Nephron (organoid): ENCODE data around the gene ACOT6.
"Not testable (repeated sequence)": the region's sequence is repeated elsewhere in the genome, so short reads cannot be mapped to it uniquely, and the experiment has no call there.

Experiments
- H3K27ac Mint-ChIP-seq, 3 experiments: 2 replicates each; pipeline ENCODE4 v1.8.0; 2020; ENCODE audit warnings: mixed read lengths in 3 of 3, mild to moderate bottlenecking in 2 of 3, moderate library complexity in 1 of 3
- H3K27me3 Mint-ChIP-seq: 2 replicates; pipeline ENCODE4 v1.8.0; 2021; ENCODE audit warnings: low read depth, mild to moderate bottlenecking, moderate library complexity, mixed read lengths
- H3K36me3 Mint-ChIP-seq: 2 replicates; pipeline ENCODE4 v1.8.0; 2020; ENCODE audit warnings: low read depth, mixed read lengths
- H3K4me1 Mint-ChIP-seq: 2 replicates; pipeline ENCODE4 v1.8.0; 2020; ENCODE audit warnings: mixed read lengths
- H3K4me3 Mint-ChIP-seq, 3 experiments: 2 replicates each; pipeline ENCODE4 v1.8.0; 2020; ENCODE audit warnings: mild to moderate bottlenecking in 3 of 3, mixed read lengths in 3 of 3, moderate library complexity in 2 of 3
- H3K9me3 Mint-ChIP-seq: 2 replicates; pipeline ENCODE4 v1.8.0; 2020; ENCODE audit warnings: mixed read lengths
- CTCF ChIP-seq, 3 experiments: fragments of 200-600 bp; sonication (generic); IDR thresholded peaks; one replicate each; pipeline ENCODE4 v1.5.0; 2021; ENCODE audit warnings: antibody characterized with exemption in 3 of 3; ENCODE audit not compliant: unreplicated experiment in 3 of 3

Gene ACOT6

DNA sequence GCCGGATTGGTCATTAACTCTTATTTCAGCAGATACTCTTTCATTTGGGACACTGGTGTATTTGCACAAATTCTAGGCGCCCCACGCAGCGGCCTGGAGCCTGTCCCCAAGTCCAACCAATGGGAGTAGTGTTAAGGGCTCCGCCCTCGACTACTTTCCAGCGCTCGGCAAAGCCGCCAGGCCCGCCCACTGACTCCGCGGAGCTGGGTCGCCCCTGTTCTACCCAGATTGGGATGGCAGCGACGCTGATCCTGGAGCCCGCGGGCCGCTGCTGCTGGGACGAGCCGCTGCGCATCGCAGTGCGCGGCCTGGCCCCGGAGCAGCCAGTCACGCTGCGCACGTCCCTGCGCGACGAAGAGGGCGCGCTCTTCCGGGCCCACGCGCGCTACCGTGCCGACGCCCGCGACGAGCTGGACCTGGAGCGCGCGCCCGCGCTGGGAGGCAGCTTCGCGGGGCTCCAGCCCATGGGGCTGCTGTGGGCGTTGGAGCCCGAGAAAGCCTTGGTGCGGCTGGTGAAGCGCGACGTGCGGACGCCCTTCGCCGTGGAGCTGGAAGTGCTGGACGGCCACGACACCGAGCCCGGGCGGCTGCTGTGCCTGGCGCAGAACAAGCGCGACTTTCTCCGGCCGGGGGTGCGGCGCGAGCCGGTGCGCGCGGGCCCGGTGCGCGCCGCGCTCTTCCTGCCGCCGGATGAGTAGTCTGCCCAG lies at the start of gene ACOT6:
ACOT6 (plus strand) TSS at position 179 of the 707 bp plus-strand sequence; CDS start at position 234, 55 bp downstream.
- Mint-ChIP-seq H3K4me3 (peak within 1 kb of the TSS; percentile 90 to 92 (median 92)), H3K9me3 (peaks cover 4% of the 10 kb centered on the region), H3K27ac (peak within 1 kb of the TSS in 2 of 3 experiments; percentile 81 to 83), H3K36me3 (no peaks in the 10 kb centered on the region), H3K4me1 (no peaks in the 10 kb centered on the region), H3K27me3 (peaks cover 24% of the 10 kb centered on the region)
- no peak for TF ChIP-seq CTCF (IDR thresholded peaks at IDR 0.05; ENCODE audit: unreplicated experiment in 3 of 3)

- H3K27ac Mint-ChIP-seq: not testable (repeated sequence)
- Mint-ChIP-seq H3K9me3 (peaks cover 18% of the 10 kb centered on the region), H3K4me1 (peaks cover 21% of the 10 kb centered on the region)
Measured at GRCh38 chr14:73562696-73563095, 49.6 kb upstream of the ACOT6 start.

DNA sequence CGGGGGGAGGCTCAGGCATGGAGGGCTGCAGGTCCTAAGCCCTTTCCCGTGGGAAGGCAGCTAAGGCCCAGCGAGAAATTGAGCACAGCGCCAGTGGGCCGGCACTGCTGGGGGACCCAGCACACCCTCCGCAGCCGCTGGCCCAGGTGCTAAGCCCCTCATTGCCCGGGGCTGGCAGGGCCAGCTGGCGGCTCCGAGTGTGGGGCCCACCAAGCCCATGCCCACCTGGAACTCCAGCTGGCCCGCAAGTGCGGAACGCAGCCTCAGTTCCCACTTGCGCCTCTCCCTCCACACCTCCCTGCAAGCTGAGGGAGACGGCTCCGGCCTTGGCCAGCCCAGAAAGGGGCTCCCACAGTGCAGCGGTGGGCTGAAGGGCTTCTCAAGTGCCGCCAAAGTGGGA lies 45.9 kb upstream of the ACOT6 start:
- Mint-ChIP-seq H3K4me1 (peaks cover 38% of the 10 kb centered on the region), H3K36me3 (peaks cover 34% of the 10 kb centered on the region), H3K9me3 (peaks cover 18% of the 10 kb centered on the region)
- not testable (repeated sequence) for H3K27ac Mint-ChIP-seq, H3K27me3 Mint-ChIP-seq, H3K4me3 Mint-ChIP-seq

More at GRCh38 chr14:73562696-73563095, 49.6 kb upstream of the ACOT6 start:
- peaks cover 33% of the 10 kb centered on the region for H3K36me3 Mint-ChIP-seq
- H3K27me3 Mint-ChIP-seq, H3K4me3 Mint-ChIP-seq: not testable (repeated sequence)

GRCh38 chr14:73566935-73567334 lies 45.4 kb upstream of the ACOT6 start:
- H3K27me3 Mint-ChIP-seq: not testable (repeated sequence)
- Mint-ChIP-seq H3K27ac (peak overlapping the region in 1 of 3 experiments; percentile 100), H3K4me3 (peak overlapping the region in 1 of 3 experiments; percentile 52), H3K36me3 (peaks cover 29% of the 10 kb centered on the region), H3K4me1 (peaks cover 38% of the 10 kb centered on the region), H3K9me3 (peaks cover 13% of the 10 kb centered on the region)

DNA sequence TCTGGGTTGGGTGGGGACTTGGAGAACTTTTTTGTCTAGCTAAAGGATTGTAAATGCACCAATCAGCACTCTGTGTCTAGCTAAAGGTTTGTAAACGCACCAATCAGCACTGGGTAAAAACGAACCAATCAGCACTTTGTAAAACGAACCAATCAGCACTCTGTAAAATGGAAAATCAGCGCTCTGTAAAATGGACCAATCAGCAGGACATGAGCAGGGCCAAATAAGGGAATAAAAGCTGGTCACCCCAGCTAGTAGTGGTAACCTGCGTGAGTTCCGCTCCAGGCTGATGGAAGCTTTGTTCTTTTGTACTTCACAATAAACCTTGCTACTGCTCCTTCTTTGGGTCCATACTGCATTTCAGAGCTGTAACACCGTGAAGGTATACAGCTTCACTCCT lies 45.0 kb upstream of the ACOT6 start:
- Mint-ChIP-seq H3K4me1 (peaks cover 38% of the 10 kb centered on the region), H3K9me3 (peaks cover 9% of the 10 kb centered on the region), H3K4me3 (peak overlapping the region; percentile 95 to 99 (median 97)), H3K27me3 (no peaks in the 10 kb centered on the region), H3K27ac (peak overlapping the region; percentile 99 to 100 (median 100)), H3K36me3 (peaks cover 28% of the 10 kb centered on the region)
- no peak for TF ChIP-seq CTCF (IDR thresholded peaks at IDR 0.05; ENCODE audit: unreplicated experiment in 3 of 3)

GRCh38 chr14:73567951-73568885 lies 44.1 kb upstream of the ACOT6 start:
- peak overlapping the region; percentile 99 to 100 (median 100) for H3K27ac Mint-ChIP-seq
- peaks cover 27% of the 10 kb centered on the region for H3K36me3 Mint-ChIP-seq
- no peaks in the 10 kb centered on the region for H3K27me3 Mint-ChIP-seq
- peak overlapping the region; percentile 95 to 99 (median 97) for H3K4me3 Mint-ChIP-seq
- peaks cover 38% of the 10 kb centered on the region for H3K4me1 Mint-ChIP-seq
- peaks cover 2% of the 10 kb centered on the region for H3K9me3 Mint-ChIP-seq
- TF ChIP-seq CTCF (IDR thresholded peaks at IDR 0.05; ENCODE audit: unreplicated experiment in 3 of 3): no peak

GRCh38 chr14:73568886-73569184 lies 43.5 kb upstream of the ACOT6 start:
- not testable (repeated sequence) for H3K27me3 Mint-ChIP-seq, H3K9me3 Mint-ChIP-seq
- peak overlapping the region; percentile 95 to 99 (median 97) for H3K4me3 Mint-ChIP-seq
- H3K27ac Mint-ChIP-seq: peak overlapping the region; percentile 99 to 100 (median 100)
- peaks cover 38% of the 10 kb centered on the region for H3K4me1 Mint-ChIP-seq
- H3K36me3 Mint-ChIP-seq: peaks cover 31% of the 10 kb centered on the region

GRCh38 chr14:73569185-73569958 lies 42.9 kb upstream of the ACOT6 start, which contains the start of gene ACOT2:
Gene ACOT2, plus strand, starts transcription at chr14:73569213. Its CDS starts 28 bp downstream, at chr14:73569241.
- peak within 1 kb of the TSS; percentile 95 to 99 (median 97) for H3K4me3 Mint-ChIP-seq
- not testable (repeated sequence) for H3K9me3 Mint-ChIP-seq, H3K27me3 Mint-ChIP-seq
- peaks cover 38% of the 10 kb centered on the region for H3K4me1 Mint-ChIP-seq
- peaks cover 34% of the 10 kb centered on the region for H3K36me3 Mint-ChIP-seq
- H3K27ac Mint-ChIP-seq: peak within 1 kb of the TSS; percentile 99 to 100 (median 100)
